Right cardiac atrium (tissue), 5 donors: ENCODE results near the gene LAMA1. TPM values are rescaled to one million over a fixed set of nuclear protein-coding genes. Genes with fewer than 3 reads are reported as not detected.
A peak's percentile ranks its signal among the peaks of the same experiment; 100 is the strongest.

Source experiments
- ATAC-seq, 2 donors: fragments of 200-7000 bp; cut with Tn5 transposase; one replicate each; pipeline versions ENCODE4 v1.8.0 to v1.9.1; 2020; ENCODE audit warnings: moderate library complexity in 2 of 2, mild to moderate bottlenecking in 1 of 2
- DNase-seq, 3 donors: peaks; one replicate each; pipeline ENCODE4 v3.0.0-alpha.2; 2020
- H3K27ac ChIP-seq: one replicate; pipeline ENCODE4 v1.5.1; 2013; ENCODE audit warnings: mild to moderate bottlenecking, low read length, control low read depth, moderate library complexity
- H3K27me3 ChIP-seq: one replicate; pipeline ENCODE4 v1.6.1; 2013; ENCODE audit not compliant: control insufficient read depth, insufficient read depth
- H3K4me1 ChIP-seq: one replicate; pipeline ENCODE4 v1.6.1; 2013; ENCODE audit warnings: low read length; ENCODE audit not compliant: control insufficient read depth, insufficient read depth
- H3K4me3 ChIP-seq: one replicate; pipeline ENCODE4 v1.5.1; 2013; ENCODE audit warnings: low read length, control low read depth
- H3K9me3 ChIP-seq: one replicate; pipeline ENCODE4 v1.6.1; 2013; ENCODE audit warnings: low read length; ENCODE audit not compliant: control insufficient read depth
- WGBS: extraction: QIAGEN DNeasy Blood & Tissue Kit; methylation state at CpG from one replicate; pipeline ENCODE4 v1.1.7; 2013; 5-methylcytosine and 5-hydroxymethylcytosine counted together
- intact Hi-C, 4 donors: fragments of 100-400 bp; cut with DNase I; formaldehyde crosslinking; loops; one replicate each; pipeline versions ENCODE4 v1.11.0 to v1.14.0; 2022 to 2023
- polyA plus RNA-seq: library from polyadenylated mRNA; stranded (reverse); fragments of 200-250 nt; gene quantifications from one replicate; pipeline ENCODE4 v1.2.3, GENCODE V29; 2013
- total RNA-seq, 4 donors: library from RNA; stranded (reverse); fragmentation: NEBNext Ultra II Directional; extraction: Animal tissue kit (Norgen Biotek cat#: 25700); gene quantifications; one replicate each; pipeline ENCODE4 v1.2.1, GENCODE V29; 2021
- donor health status: healthy with polysubstance abuse.
- donor health status: DM: no; HTN: yes; CAD: no.
- donor health status: DM: no; HTN: no; CAD: no.
- donor health status: DM: no; HTN: yes; CAD: no; lungs with severe emphysema.
- donor health status: DM: yes; HTN: yes; CAD: no.

The LAMA1 gene
- total and polyA plus RNA-seq, 5 donors = 0.02 to 0.81 (median 0.06) TPM; not detected in 2

GRCh38 chr18:7104649-7105048 lies 12.9 kb downstream of the LAMA1 start:
- H3K27ac ChIP-seq = no peak overlapping the region
- H3K9me3 ChIP-seq = no peaks in the 10 kb centered on the region
- H3K4me3 ChIP-seq = no peak overlapping the region
- no peaks in the 10 kb centered on the region for H3K4me1 ChIP-seq
- intact Hi-C loops = no loop called here
- 91% methylated on average over 4 of the region's 4 CpGs for WGBS
- DNase-seq (no peak), ATAC-seq (no peak)
- no peaks in the 10 kb centered on the region for H3K27me3 ChIP-seq

DNA sequence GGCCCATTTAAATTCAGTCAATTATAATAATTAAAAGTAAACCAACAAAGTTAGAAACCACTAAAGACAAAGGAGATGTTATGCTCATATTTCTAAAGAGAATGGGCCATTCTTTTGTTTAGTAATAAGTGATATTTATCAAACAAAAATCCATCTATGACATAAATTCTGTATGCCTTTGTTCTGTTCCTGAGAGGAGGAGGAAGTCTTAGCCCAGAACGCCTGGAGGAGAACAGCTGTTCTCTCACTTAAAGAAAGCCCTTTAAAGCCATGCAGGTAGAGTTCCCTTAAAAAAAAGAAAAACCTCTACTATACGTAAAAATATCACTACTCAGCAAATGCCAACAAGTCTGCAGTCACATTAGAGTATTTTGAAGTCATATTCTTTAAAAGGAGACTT lies 15.5 kb downstream of the LAMA1 start:
- H3K27me3 ChIP-seq = no peaks in the 10 kb centered on the region
- H3K4me1 ChIP-seq = no peaks in the 10 kb centered on the region
- H3K27ac ChIP-seq = no peak overlapping the region
- 44% methylated on average over 2 of the region's 2 CpGs for WGBS
- no peak overlapping the region for H3K4me3 ChIP-seq
- no peaks in the 10 kb centered on the region for H3K9me3 ChIP-seq
- no peak for ATAC-seq
- DNase-seq = no peak
- intact Hi-C loops = no loop called here

DNA sequence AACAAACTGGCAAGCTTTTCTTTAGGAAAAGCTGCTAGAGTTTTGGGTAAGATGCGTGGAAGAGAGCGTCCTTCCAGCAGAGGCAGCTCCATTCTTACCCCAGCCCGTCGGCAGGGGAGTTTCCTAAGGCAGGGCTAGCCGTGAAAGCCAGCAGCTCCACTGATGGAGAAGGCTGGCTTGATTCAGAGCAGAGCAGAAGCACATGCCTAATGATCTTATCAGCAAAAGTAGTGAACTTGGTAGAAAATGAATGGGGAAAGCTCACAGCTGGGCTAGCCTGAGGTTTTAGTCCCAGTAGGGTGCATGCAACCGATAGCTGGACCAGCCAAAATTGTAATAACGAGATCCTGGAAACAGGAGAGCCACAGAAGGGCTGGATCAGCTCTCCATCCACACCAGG lies 20.8 kb downstream of the LAMA1 start:
- intact Hi-C loops = no loop called here
- H3K4me1 ChIP-seq = no peaks in the 10 kb centered on the region
- H3K27ac ChIP-seq = no peak overlapping the region
- H3K4me3 ChIP-seq = no peak overlapping the region
- no peak for ATAC-seq
- no peaks in the 10 kb centered on the region for H3K9me3 ChIP-seq
- no peak for DNase-seq
- WGBS = 60% methylated on average over 7 of the region's 7 CpGs
- H3K27me3 ChIP-seq = no peaks in the 10 kb centered on the region

DNA sequence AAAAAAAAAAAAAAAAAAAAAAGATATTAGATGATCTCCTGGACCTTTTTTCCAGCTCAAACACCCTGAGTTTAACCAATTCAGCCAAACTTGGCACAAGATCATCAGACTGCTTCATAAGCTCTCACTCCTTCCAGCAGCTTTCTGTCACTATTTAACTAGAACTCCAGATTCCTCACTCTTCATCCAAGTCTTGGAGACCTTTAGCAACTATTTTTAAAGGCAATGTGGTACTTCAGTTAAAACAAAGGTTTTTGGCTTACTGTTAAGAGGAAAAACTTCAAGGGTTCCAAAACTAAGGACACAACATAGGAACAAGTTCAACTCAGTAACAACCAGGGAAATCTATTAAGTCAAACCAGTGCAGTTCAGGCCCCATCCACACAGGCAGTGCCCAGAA lies 23.2 kb downstream of the LAMA1 start:
- Histone ChIP-seq H3K4me1 (no peaks in the 10 kb centered on the region), H3K9me3 (no peaks in the 10 kb centered on the region), H3K27me3 (no peaks in the 10 kb centered on the region), H3K4me3 (no peak overlapping the region), H3K27ac (no peak overlapping the region)
- ATAC-seq (no peak), DNase-seq (no peak)
- intact Hi-C loops = no loop called here

DNA sequence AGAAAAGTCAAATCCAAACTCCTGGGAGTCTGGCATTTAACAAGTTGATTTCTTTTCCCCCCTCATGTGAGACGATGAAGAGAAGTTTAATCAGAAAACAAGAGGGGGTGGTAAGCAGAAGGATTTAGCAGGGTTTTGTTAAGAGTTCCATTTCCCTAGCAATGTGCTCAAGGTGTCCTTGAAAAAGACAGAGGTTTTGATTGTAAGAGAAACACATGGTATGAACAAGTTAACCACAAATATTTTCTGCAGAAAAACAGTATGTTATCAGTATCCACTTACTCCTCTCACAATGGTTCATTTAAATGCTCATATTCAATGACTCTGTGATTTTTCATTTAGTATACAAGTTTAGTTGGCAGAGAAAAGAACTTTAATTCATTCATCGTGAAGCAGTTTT lies 26.8 kb downstream of the LAMA1 start:
- no peak overlapping the region for H3K4me3 ChIP-seq
- WGBS = 45% methylated on average over 2 of the region's 2 CpGs
- H3K4me1 ChIP-seq = no peaks in the 10 kb centered on the region
- no peaks in the 10 kb centered on the region for H3K9me3 ChIP-seq
- intact Hi-C loops = no loop called here
- no peak overlapping the region for H3K27ac ChIP-seq
- DNase-seq (no peak), ATAC-seq (no peak)
- H3K27me3 ChIP-seq = no peaks in the 10 kb centered on the region

GRCh38 chr18:7089369-7089768 lies 28.2 kb downstream of the LAMA1 start:
- H3K27ac ChIP-seq = no peak overlapping the region
- no peaks in the 10 kb centered on the region for H3K9me3 ChIP-seq
- WGBS = 77% methylated on average over 8 of the region's 8 CpGs
- no peaks in the 10 kb centered on the region for H3K4me1 ChIP-seq
- no peak overlapping the region for H3K4me3 ChIP-seq
- ATAC-seq (no peak), DNase-seq (no peak)
- H3K27me3 ChIP-seq = no peaks in the 10 kb centered on the region
- intact Hi-C loops = no loop called here

GRCh38 chr18:7084080-7085065 lies 33.2 kb downstream of the LAMA1 start:
- Histone ChIP-seq H3K9me3 (no peaks in the 10 kb centered on the region), H3K27ac (no peak overlapping the region), H3K27me3 (no peaks in the 10 kb centered on the region), H3K4me1 (no peaks in the 10 kb centered on the region), H3K4me3 (no peak overlapping the region)
- ATAC-seq (peak in 1 of 2 donors; percentile 11), DNase-seq (no peak)
- WGBS = 67% methylated on average over 6 of the region's 6 CpGs
- intact Hi-C loops = no loop called here

DNA sequence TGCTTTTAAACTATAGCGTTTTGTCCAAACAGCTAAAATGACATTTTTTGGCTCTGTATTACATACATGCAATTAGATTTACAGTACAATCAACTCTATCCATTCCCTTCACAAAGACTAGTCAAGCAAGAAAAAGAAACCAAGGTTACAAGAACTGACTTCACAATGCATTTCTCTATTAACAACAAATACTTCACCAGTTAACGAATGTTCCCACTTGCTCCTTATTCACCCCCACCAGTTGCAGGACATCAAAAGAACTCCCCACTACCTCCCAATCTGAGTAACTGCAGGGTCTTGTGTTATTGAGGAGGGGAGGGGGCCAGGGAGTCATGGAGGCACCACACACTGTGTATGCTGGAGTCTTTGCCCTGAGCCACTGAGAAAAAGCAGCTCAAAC lies 34.9 kb downstream of the LAMA1 start:
- intact Hi-C loops = no loop called here
- no peak for ATAC-seq

GRCh38 chr18:7079231-7079630 lies 38.4 kb downstream of the LAMA1 start:
- DNase-seq = no peak
- Histone ChIP-seq H3K9me3 (no peaks in the 10 kb centered on the region), H3K4me1 (no peaks in the 10 kb centered on the region), H3K27ac (no peak overlapping the region), H3K4me3 (no peak overlapping the region), H3K27me3 (no peaks in the 10 kb centered on the region)
- intact Hi-C loops = no loop called here
- 91% methylated on average over 1 of the region's 1 CpG for WGBS
- no peak for ATAC-seq

More for the DNA sequence above, 34.9 kb downstream of the LAMA1 start:
- 88% methylated on average over 2 of the region's 2 CpGs for WGBS
- Histone ChIP-seq H3K4me1 (no peaks in the 10 kb centered on the region), H3K27ac (no peak overlapping the region), H3K9me3 (no peaks in the 10 kb centered on the region), H3K4me3 (no peak overlapping the region), H3K27me3 (no peaks in the 10 kb centered on the region)
- no peak for DNase-seq

GRCh38 chr18:7072593-7072992 lies 45.0 kb downstream of the LAMA1 start:
- intact Hi-C loops = no loop called here
- Histone ChIP-seq H3K9me3 (no peaks in the 10 kb centered on the region), H3K27me3 (no peaks in the 10 kb centered on the region), H3K4me3 (no peak overlapping the region), H3K27ac (no peak overlapping the region), H3K4me1 (no peaks in the 10 kb centered on the region)
- ATAC-seq (no peak), DNase-seq (no peak)
- 77% methylated on average over 8 of the region's 8 CpGs for WGBS

DNA sequence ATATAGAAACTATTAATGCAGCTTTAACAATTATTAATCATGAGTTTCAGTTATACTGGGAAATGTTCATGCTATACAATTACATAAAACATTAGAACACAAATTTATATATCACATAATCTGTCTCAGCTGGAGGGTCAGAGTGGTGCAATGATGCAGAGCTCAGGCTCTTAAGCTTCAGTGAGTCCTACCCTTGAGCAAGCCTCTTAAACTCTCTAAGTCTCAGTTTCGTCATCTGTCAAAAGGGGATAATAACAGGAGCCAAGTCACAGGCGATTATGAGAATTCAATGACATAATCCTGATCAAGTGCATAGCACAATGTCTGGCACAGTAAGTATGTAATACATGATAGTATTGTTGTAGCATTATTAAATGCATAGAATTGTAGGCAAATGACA lies 46.0 kb downstream of the LAMA1 start:
- 76% methylated on average over 2 of the region's 2 CpGs for WGBS
- ATAC-seq (no peak), DNase-seq (no peak)
- intact Hi-C loops = no loop called here
- H3K27ac ChIP-seq = no peak overlapping the region
- no peaks in the 10 kb centered on the region for H3K9me3 ChIP-seq
- H3K4me3 ChIP-seq = no peak overlapping the region
- H3K4me1 ChIP-seq = no peaks in the 10 kb centered on the region
- no peaks in the 10 kb centered on the region for H3K27me3 ChIP-seq
